ENCODE results near the gene RSL1D1. TPM values are rescaled to one million over a fixed set of nuclear protein-coding genes. Genes with fewer than 3 reads are reported as not detected.

RSL1D1 gene
- total RNA-seq, 1 donor from 2014 or later = 89.6 TPM

DNA sequence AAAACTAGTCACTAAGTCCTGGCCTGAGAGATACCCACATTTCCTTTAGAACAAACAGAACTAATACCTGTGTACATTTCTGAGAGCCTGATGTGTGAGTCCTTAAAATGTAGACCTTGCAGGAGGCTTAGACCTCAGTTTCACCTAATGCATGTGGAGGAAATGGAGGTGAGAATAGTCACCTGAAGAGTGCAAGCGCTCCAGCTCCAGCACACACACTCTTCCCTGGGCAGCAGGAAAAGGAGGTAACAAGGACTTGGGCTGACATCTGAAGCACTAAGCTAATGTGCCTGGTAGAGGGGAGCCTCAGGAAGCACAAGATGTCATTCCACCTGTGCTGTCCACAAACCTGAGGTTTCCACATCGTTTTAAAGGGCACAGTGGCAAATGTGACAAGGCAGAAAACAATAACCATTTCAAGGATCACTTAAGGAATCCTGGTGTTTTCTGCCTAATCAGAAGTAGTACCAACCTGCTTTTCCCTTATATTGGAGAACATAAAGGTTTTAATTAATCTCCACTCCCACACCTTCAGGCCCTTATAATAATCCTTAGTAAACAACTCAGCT lies 17.2 kb upstream of the RSL1D1 start:
- TF ChIP-seq, protein P1, sequence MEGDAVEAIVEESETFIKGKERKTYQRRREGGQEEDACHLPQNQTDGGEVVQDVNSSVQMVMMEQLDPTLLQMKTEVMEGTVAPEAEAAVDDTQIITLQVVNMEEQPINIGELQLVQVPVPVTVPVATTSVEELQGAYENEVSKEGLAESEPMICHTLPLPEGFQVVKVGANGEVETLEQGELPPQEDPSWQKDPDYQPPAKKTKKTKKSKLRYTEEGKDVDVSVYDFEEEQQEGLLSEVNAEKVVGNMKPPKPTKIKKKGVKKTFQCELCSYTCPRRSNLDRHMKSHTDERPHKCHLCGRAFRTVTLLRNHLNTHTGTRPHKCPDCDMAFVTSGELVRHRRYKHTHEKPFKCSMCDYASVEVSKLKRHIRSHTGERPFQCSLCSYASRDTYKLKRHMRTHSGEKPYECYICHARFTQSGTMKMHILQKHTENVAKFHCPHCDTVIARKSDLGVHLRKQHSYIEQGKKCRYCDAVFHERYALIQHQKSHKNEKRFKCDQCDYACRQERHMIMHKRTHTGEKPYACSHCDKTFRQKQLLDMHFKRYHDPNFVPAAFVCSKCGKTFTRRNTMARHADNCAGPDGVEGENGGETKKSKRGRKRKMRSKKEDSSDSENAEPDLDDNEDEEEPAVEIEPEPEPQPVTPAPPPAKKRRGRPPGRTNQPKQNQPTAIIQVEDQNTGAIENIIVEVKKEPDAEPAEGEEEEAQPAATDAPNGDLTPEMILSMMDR (IDR thresholded peaks at IDR 0.05) = no peak
- no peaks in the 10 kb centered on the region for H3K9me3 Mint-ChIP-seq (ENCODE audit: low read depth)
- no peak overlapping the region for H3K27ac Mint-ChIP-seq (ENCODE audit: unreplicated experiment)
- H3K4me3 Mint-ChIP-seq (ENCODE audit: unreplicated experiment) = no peak overlapping the region
- DNase-seq (ENCODE audit: low spot score) = no peak
- H3K27me3 Mint-ChIP-seq (ENCODE audit: low read depth) = no peaks in the 10 kb centered on the region
- H3K36me3 Mint-ChIP-seq (ENCODE audit: low read depth) = peaks cover 3% of the 10 kb centered on the region
- H3K4me1 Mint-ChIP-seq (ENCODE audit: low read depth) = peaks cover 37% of the 10 kb centered on the region

DNA sequence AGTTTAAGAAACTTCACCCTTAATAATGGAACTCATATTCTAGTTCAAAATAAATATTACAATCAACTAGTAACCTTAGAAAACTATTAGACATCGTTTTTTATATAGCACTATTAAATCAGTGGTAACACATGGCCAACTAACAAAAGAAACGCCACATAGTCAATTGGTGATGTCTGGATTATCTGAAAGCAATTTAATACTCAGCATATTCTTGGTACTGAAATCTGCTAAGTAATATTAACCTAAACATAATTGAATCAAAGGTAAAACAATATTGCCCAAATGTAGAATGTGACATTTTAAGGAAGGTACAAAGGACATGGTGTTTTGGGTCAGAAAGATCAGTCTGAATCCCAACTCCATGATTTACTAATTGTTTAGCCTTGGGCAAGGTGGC lies 11.1 kb upstream of the RSL1D1 start:
- H3K36me3 Mint-ChIP-seq (ENCODE audit: low read depth) = no peaks in the 10 kb centered on the region
- no peaks in the 10 kb centered on the region for H3K9me3 Mint-ChIP-seq (ENCODE audit: low read depth)
- no peaks in the 10 kb centered on the region for H3K27me3 Mint-ChIP-seq (ENCODE audit: low read depth)
- no peak for DNase-seq (ENCODE audit: low spot score)
- H3K27ac Mint-ChIP-seq (ENCODE audit: unreplicated experiment) = no peak overlapping the region
- TF ChIP-seq, protein P1 (IDR thresholded peaks at IDR 0.05) = no peak
- H3K4me1 Mint-ChIP-seq (ENCODE audit: low read depth) = peaks cover 22% of the 10 kb centered on the region
- no peak overlapping the region for H3K4me3 Mint-ChIP-seq (ENCODE audit: unreplicated experiment)

DNA sequence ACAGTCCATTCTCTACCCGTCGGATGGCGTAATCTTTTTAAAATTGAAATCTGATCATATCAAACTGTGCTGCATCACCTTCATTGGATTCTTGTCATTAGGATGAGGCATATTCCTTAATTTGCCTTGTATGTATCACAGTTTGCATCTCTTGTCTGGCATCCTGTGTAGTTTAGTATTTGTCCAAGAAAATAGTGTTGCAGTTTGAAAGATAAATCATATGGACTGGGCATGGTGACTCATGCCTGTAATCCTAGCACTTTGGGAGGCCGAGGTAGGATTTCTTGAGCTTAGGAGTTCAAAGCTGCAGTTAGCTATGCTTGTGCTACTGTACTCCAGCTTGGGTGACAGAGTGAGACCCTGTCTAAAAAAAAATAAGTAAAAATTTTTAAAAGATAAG lies 5.8 kb upstream of the RSL1D1 start:
- Mint-ChIP-seq H3K4me3 (ENCODE audit: unreplicated experiment) (no peak overlapping the region), H3K4me1 (ENCODE audit: low read depth) (peaks cover 30% of the 10 kb centered on the region), H3K27me3 (ENCODE audit: low read depth) (no peaks in the 10 kb centered on the region), H3K36me3 (ENCODE audit: low read depth) (no peaks in the 10 kb centered on the region), H3K27ac (ENCODE audit: unreplicated experiment) (no peak overlapping the region), H3K9me3 (ENCODE audit: low read depth) (no peaks in the 10 kb centered on the region)
- TF ChIP-seq, protein P1 (IDR thresholded peaks at IDR 0.05) = no peak
- no peak for DNase-seq (ENCODE audit: low spot score)

DNA sequence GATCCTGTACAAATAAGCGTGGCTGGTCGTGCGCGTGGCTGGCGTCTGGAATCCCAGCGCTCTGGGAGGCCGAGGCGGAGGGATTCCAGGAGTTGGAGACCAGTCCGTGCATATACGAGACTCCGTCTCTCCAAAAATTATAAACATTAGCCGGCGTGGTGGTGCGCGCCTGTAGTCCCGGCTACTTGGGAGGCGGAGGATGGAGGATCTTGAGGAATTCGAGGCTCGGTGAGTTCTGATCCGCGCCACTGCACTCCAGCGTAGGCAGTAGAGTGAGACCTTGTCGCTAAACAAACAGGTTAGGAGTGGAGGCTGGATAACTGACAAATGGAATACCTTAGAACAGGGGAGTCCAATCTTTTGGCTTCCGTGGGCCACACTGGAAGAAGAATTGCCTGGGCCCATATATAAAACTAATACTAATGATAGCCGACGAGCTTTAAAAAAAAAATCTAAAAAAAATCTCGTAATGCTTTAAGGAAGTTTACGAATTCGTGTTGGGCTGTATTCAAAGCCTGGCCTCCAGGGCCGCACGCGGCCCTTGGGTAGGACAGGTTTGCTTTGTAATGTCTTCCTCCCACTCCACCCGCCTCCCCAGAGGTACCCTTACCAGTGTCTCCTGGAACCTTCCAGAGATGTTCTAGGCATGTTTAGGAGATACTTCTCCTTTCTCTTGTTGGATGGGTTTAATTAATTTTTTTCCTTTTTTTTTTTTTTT lies 909 bp upstream of the RSL1D1 start:
- TF ChIP-seq, protein P1 (IDR thresholded peaks at IDR 0.05) = no peak
- Mint-ChIP-seq H3K4me1 (ENCODE audit: low read depth) (peaks cover 44% of the 10 kb centered on the region), H3K27me3 (ENCODE audit: low read depth) (no peaks in the 10 kb centered on the region), H3K9me3 (ENCODE audit: low read depth) (no peaks in the 10 kb centered on the region), H3K4me3 (ENCODE audit: unreplicated experiment) (peak overlapping the region; percentile 97), H3K27ac (ENCODE audit: unreplicated experiment) (peak overlapping the region; percentile 98), H3K36me3 (ENCODE audit: low read depth) (peaks cover 4% of the 10 kb centered on the region)
- DNase-seq (ENCODE audit: low spot score) = no peak

DNA sequence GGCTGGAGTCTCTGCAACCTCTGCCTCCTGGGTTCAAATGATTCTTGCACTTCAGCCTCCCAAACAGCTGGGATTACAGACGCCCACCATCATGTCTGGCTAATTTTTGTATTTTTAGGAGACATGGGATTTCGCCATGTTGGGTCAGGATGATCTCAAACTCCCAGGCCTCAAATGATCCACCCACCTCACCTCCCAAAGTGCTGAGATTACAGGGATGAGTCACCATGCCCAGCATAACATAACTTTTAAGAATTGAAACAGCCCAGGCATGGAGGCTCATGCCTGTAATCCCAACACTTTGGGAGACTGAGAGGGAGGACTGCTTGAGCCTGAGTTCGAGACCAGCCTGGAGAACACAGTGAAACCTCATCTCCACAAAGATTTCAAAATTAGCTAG lies 2.5 kb downstream of the RSL1D1 start:
- Mint-ChIP-seq H3K4me3 (ENCODE audit: unreplicated experiment) (no peak overlapping the region), H3K27ac (ENCODE audit: unreplicated experiment) (no peak overlapping the region), H3K27me3 (ENCODE audit: low read depth) (no peaks in the 10 kb centered on the region), H3K36me3 (ENCODE audit: low read depth) (peaks cover 17% of the 10 kb centered on the region), H3K9me3 (ENCODE audit: low read depth) (no peaks in the 10 kb centered on the region), H3K4me1 (ENCODE audit: low read depth) (peaks cover 27% of the 10 kb centered on the region)
- DNase-seq (ENCODE audit: low spot score) = no peak
- TF ChIP-seq, protein P1 (IDR thresholded peaks at IDR 0.05) = no peak

Measured in chondrocyte (in vitro differentiated cells).